Measurements from ENCODE around the gene ATP4B. TPM values are rescaled to one million over a fixed set of nuclear protein-coding genes. Genes with fewer than 3 reads are reported as not detected.

ATP4B gene
- total RNA-seq, 1 experiment from 2014 or later = not detected

DNA sequence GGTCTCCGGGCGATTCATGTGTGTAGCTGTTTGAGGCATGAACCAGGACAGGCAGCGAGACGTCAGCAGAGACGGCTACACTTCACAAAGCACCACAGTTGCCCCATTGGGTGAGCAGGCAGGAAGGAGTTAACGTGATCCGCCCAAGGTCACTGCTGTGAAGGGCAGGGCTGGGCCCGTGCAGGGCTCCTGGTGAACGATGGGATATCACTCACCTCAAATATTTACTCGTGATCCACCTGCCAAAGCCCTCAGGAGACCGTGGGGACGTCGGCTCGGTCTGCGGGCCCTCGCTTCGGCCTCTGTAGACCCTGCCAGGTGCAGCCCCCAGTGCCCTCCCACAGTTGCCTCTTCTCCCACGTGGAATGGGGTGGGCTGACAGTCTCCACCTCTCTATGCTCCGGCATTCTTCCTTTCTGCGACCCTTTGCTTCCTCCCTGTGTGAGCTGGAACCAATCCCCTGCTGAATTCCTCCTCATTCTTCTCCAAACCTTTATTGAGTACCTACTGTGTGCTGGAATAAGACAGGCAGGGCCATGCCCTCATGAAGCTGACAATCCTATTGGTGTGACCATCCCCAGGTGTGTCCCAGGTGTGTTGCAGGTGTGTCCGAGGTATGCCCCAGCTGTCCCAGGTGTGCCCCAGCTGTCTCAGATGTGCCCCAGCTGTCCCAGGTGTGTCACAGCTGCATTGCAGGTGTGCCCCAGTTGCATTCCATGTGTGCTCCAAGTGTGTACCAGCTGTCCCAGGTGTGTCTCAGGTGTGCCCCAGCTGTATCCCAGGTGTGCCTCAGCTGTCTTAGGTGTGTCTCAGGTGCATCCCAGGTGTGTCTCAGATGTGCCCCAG lies 7.0 kb upstream of the ATP4B start:
- Histone ChIP-seq H3K23ac (ENCODE audit: insufficient read length, low read depth, low read length) (no peak overlapping the region), H3K79me1 (ENCODE audit: insufficient read depth, low read depth, low read length, poor library complexity, severe bottlenecking) (no peaks in the 10 kb centered on the region), H4K8ac (replicated peaks; ENCODE audit: insufficient read length, low read depth, low read length) (no peak overlapping the region), H3K9me3 (ENCODE audit: control insufficient read depth, low read depth, low read length) (no peaks in the 10 kb centered on the region), H3K18ac (ENCODE audit: insufficient read length, low read depth, low read length) (no peak overlapping the region), H3K56ac (ENCODE audit: insufficient read length, low read depth, low read length) (no peak overlapping the region), H3K4ac (ENCODE audit: low read depth, low read length) (no peak overlapping the region; the same call in 1 of the 2 replicates), H2BK5ac (ENCODE audit: insufficient read length, low read length) (no peak overlapping the region), H2BK12ac (ENCODE audit: insufficient read length, low read depth, low read length) (no peak overlapping the region), H3K23me2 (ENCODE audit: insufficient read length, low read depth, low read length, poor library complexity, severe bottlenecking) (no peaks in the 10 kb centered on the region), H3K27ac (ENCODE audit: insufficient read length, low read depth, low read length) (no peak overlapping the region), H4K20me1 (ENCODE audit: control insufficient read depth, insufficient read depth, insufficient read length) (no peaks in the 10 kb centered on the region), H2BK20ac (ENCODE audit: low read depth, low read length, poor library complexity, severe bottlenecking) (no peak overlapping the region), H3K4me1 (ENCODE audit: insufficient read depth, low read length) (no peaks in the 10 kb centered on the region), H3K4me2 (ENCODE audit: insufficient read depth, insufficient read length, low read length) (no peak overlapping the region), H3K27me3 (ENCODE audit: insufficient read depth, low read length) (no peaks in the 10 kb centered on the region), H3K79me2 (ENCODE audit: insufficient read depth, low read length) (no peaks in the 10 kb centered on the region), H2AK5ac (ENCODE audit: insufficient read length, low read length) (no peak overlapping the region), H2AFZ (ENCODE audit: low read length) (no peak overlapping the region), H4K5ac (ENCODE audit: insufficient read length, low read depth, low read length) (no peak overlapping the region), H2BK120ac (ENCODE audit: low read depth, low read length, poor library complexity, severe bottlenecking) (no peak overlapping the region), H2BK15ac (ENCODE audit: low read depth, low read length) (no peak overlapping the region), H3K9ac (ENCODE audit: extremely low read depth, insufficient read length, low read length) (no peak overlapping the region), H3K14ac (ENCODE audit: insufficient read depth, low read length) (no peak overlapping the region), H4K91ac (ENCODE audit: insufficient read length, low read depth, low read length) (peak overlapping the region; percentile 6), H3T11ph (ENCODE audit: low read length) (no peak overlapping the region)
- TF ChIP-seq, protein P1, sequence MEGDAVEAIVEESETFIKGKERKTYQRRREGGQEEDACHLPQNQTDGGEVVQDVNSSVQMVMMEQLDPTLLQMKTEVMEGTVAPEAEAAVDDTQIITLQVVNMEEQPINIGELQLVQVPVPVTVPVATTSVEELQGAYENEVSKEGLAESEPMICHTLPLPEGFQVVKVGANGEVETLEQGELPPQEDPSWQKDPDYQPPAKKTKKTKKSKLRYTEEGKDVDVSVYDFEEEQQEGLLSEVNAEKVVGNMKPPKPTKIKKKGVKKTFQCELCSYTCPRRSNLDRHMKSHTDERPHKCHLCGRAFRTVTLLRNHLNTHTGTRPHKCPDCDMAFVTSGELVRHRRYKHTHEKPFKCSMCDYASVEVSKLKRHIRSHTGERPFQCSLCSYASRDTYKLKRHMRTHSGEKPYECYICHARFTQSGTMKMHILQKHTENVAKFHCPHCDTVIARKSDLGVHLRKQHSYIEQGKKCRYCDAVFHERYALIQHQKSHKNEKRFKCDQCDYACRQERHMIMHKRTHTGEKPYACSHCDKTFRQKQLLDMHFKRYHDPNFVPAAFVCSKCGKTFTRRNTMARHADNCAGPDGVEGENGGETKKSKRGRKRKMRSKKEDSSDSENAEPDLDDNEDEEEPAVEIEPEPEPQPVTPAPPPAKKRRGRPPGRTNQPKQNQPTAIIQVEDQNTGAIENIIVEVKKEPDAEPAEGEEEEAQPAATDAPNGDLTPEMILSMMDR (conservative IDR thresholded peaks at IDR 0.05) = no peak
- DNase-seq = no peak
- peaks cover 4 to 11% of the 10 kb centered on the region in 2 experiments; a peak in 3 of 5 replicates for H3K9me3 Mint-ChIP-seq
- peaks cover 0 to 5% (median 1%) of the 10 kb centered on the region in 3 experiments; a peak in 3 of 7 replicates for H3K36me3 Mint-ChIP-seq (ENCODE audit: insufficient read depth in 1 of 3, low read depth in 3 of 3)
- WGBS (ENCODE audit: extremely low coverage, insufficient read length, low lambda C conversion rate) = no CpG with 5 or more reads among the region's 21 CpGs
- peak overlapping the region in 1 of 3 experiments; percentile 14; a peak in 1 of 7 replicates for H3K27ac Mint-ChIP-seq
- peaks cover 3% of the 10 kb centered on the region for H3K27me3 Mint-ChIP-seq (ENCODE audit: low read depth)
- peaks cover 2 to 8% of the 10 kb centered on the region in 2 experiments; a peak in 2 of 4 replicates for H3K4me1 Mint-ChIP-seq
- no peak overlapping the region for H3K4me3 Mint-ChIP-seq

Data from H9 (cell line).